Keratinocyte (primary cell): ENCODE results near the gene SASH1. TPM values are rescaled to one million over a fixed set of nuclear protein-coding genes. Genes with fewer than 3 reads are reported as not detected.

ENCODE experiments used
- DNase-seq: peaks from one replicate; pipeline ENCODE4 v3.0.0-alpha.2; 2011; ENCODE audit warnings: low read depth, missing footprints, low spot score
- FAIRE-seq: peaks from 2 replicates; lab custom pipeline; 2011; peaks lifted over from hg19 to GRCh38; lab: Jason Lieb, UNC
- H2AFZ ChIP-seq: 2 replicates; pipeline ENCODE4 v1.6.0; 2012; ENCODE audit warnings: low read length, control low read depth, inconsistent platforms; ENCODE audit not compliant: control insufficient read depth
- H3K27ac ChIP-seq: 2 replicates; pipeline ENCODE4 v1.5.1; 2011; ENCODE audit warnings: low read length; ENCODE audit not compliant: control insufficient read depth, insufficient read depth
- H3K27me3 ChIP-seq: 3 replicates; pipeline ENCODE4 v1.6.0; 2011; ENCODE audit warnings: low read length; ENCODE audit not compliant: control insufficient read depth, insufficient read depth; ENCODE audit errors: extremely low read depth
- H3K36me3 ChIP-seq, 2 experiments: 2 replicates in 1 of 2; 3 replicates in 1 of 2; pipeline ENCODE4 v1.5.1; 2011; ENCODE audit warnings: low read length in 2 of 2, mild to moderate bottlenecking in 1 of 2; ENCODE audit not compliant: control insufficient read depth in 2 of 2, insufficient read depth in 2 of 2; ENCODE audit errors: extremely low read depth in 1 of 2
- H3K4me1 ChIP-seq: 3 replicates; pipeline ENCODE4 v1.5.1; 2011; ENCODE audit warnings: low read length; ENCODE audit not compliant: control insufficient read depth, insufficient read depth; ENCODE audit errors: extremely low read depth
- H3K4me2 ChIP-seq: 3 replicates; pipeline ENCODE4 v1.6.0; 2011; ENCODE audit warnings: low read depth, low read length; ENCODE audit not compliant: control insufficient read depth, insufficient read depth; ENCODE audit errors: extremely low read depth
- H3K4me3 ChIP-seq, 3 experiments: fragments of 200-600 bp in 1 of 3; sonication (generic) in 1 of 3; 2 replicates in 2 of 3; 3 replicates in 1 of 3; pipeline ENCODE4 v1.5.1; 2011 to 2016; ENCODE audit warnings: low read length in 3 of 3, mild to moderate bottlenecking in 3 of 3, control low read depth in 2 of 3, inconsistent platforms in 1 of 3, low read depth in 1 of 3, mixed read lengths in 1 of 3, mixed run types in 1 of 3, moderate library complexity in 1 of 3; ENCODE audit not compliant: control insufficient read depth in 2 of 3, insufficient read depth in 2 of 3; ENCODE audit errors: extremely low read depth in 1 of 3
- H3K79me2 ChIP-seq: 2 replicates; pipeline ENCODE4 v1.6.0; 2012; ENCODE audit warnings: low read length; ENCODE audit not compliant: control insufficient read depth, insufficient read depth
- H3K9ac ChIP-seq: 3 replicates; pipeline ENCODE4 v1.6.0; 2011; ENCODE audit warnings: low read length; ENCODE audit not compliant: control insufficient read depth, insufficient read depth; ENCODE audit errors: extremely low read depth
- H3K9me1 ChIP-seq: 3 replicates; pipeline ENCODE4 v1.6.0; 2011; ENCODE audit warnings: low read length; ENCODE audit not compliant: control insufficient read depth, insufficient read depth; ENCODE audit errors: extremely low read depth
- H3K9me3 ChIP-seq: 2 replicates; pipeline ENCODE4 v1.5.1; 2012; ENCODE audit warnings: low read depth, low read length; ENCODE audit not compliant: control insufficient read depth
- H4K20me1 ChIP-seq: 3 replicates; pipeline ENCODE4 v1.6.0; 2011; ENCODE audit warnings: low read length; ENCODE audit not compliant: control insufficient read depth, insufficient read depth; ENCODE audit errors: extremely low read depth
- EZH2 ChIP-seq: IDR thresholded peaks from one replicate; pipeline ENCODE4 v1.6.1; 2012; ENCODE audit warnings: inconsistent platforms, mild to moderate bottlenecking, low read length, moderate library complexity
- dilution Hi-C: fragments of 300-500 bp; cut with MboI; formaldehyde crosslinking; loops from one replicate; pipeline ENCODE4 v1.7.0; 2020; ENCODE audit warnings: low sequenced_read_pairs; ENCODE audit not compliant: extremely low pct_ligation_motif_present
- polyA plus RNA-seq, 5 experiments: library from polyadenylated mRNA; depleted of rRNA in 3 of 5; stranded (reverse) in 3 of 5; stranded (forward) in 1 of 5; unstranded in 1 of 5; fragments of >200 nt; gene quantifications; 1 replicate in 1 of 5; 2 replicates in 3 of 5; 3 replicates in 1 of 5; pipeline versions ENCODE4 v1.2.1 to v1.2.3, GENCODE V29; 2011 to 2012; ENCODE audit warnings: missing spikeins in 2 of 5, low read depth in 1 of 5, low replicate concordance in 1 of 5
- TF ChIP-seq, protein P1 (sequence below), 3 experiments: IDR thresholded peaks in 1 of 3; conservative IDR thresholded peaks in 1 of 3; optimal IDR thresholded peaks in 1 of 3; 2 replicates in 2 of 3; 3 replicates in 1 of 3; pipeline versions ENCODE3 to v1.5.1; 2011; ENCODE audit warnings: low read length in 3 of 3, mild to moderate bottlenecking in 3 of 3, moderate library complexity in 2 of 3, control low read depth in 1 of 3, inconsistent platforms in 1 of 3; ENCODE audit not compliant: insufficient read depth in 2 of 3; ENCODE audit errors: extremely low read depth in 1 of 3

Gene SASH1
- polyA plus RNA-seq, 1 donor (not counting 4 experiments of a cell fraction or from before 2014, with no cell fraction given): 4.4 TPM

GRCh38 chr6:148329596-148330381 lies 12.8 kb upstream of the SASH1 start:
- H3K79me2 ChIP-seq: no peaks in the 10 kb centered on the region
- no peak for TF ChIP-seq EZH2
- TF ChIP-seq, protein P1, sequence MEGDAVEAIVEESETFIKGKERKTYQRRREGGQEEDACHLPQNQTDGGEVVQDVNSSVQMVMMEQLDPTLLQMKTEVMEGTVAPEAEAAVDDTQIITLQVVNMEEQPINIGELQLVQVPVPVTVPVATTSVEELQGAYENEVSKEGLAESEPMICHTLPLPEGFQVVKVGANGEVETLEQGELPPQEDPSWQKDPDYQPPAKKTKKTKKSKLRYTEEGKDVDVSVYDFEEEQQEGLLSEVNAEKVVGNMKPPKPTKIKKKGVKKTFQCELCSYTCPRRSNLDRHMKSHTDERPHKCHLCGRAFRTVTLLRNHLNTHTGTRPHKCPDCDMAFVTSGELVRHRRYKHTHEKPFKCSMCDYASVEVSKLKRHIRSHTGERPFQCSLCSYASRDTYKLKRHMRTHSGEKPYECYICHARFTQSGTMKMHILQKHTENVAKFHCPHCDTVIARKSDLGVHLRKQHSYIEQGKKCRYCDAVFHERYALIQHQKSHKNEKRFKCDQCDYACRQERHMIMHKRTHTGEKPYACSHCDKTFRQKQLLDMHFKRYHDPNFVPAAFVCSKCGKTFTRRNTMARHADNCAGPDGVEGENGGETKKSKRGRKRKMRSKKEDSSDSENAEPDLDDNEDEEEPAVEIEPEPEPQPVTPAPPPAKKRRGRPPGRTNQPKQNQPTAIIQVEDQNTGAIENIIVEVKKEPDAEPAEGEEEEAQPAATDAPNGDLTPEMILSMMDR (optimal IDR thresholded peaks at IDR 0.05 in 1 of 3, IDR thresholded peaks at IDR 0.05 in 1 of 3, conservative IDR thresholded peaks at IDR 0.05 in 1 of 3; ENCODE audit: extremely low read depth in 1 of 3, insufficient read depth in 2 of 3, low read length in 3 of 3): no peak
- no peak for FAIRE-seq
- no peak overlapping the region for H3K27ac ChIP-seq
- no peak overlapping the region for H3K4me2 ChIP-seq
- no peaks in the 10 kb centered on the region for H3K9me1 ChIP-seq
- DNase-seq: no peak
- no peak overlapping the region for H3K9ac ChIP-seq
- H4K20me1 ChIP-seq: no peaks in the 10 kb centered on the region
- H3K9me3 ChIP-seq: no peaks in the 10 kb centered on the region
- no peak overlapping the region for H2AFZ ChIP-seq
- H3K27me3 ChIP-seq: no peaks in the 10 kb centered on the region
- no peaks in the 10 kb centered on the region for H3K36me3 ChIP-seq
- dilution Hi-C loops: no loop called here
- H3K4me1 ChIP-seq: peaks cover 11% of the 10 kb centered on the region
- no peak overlapping the region for H3K4me3 ChIP-seq

GRCh38 chr6:148332088-148332487 lies 10.6 kb upstream of the SASH1 start:
- no peaks in the 10 kb centered on the region for H3K36me3 ChIP-seq
- H3K4me1 ChIP-seq: peaks cover 20% of the 10 kb centered on the region
- DNase-seq (no peak), FAIRE-seq (no peak)
- no peak overlapping the region for H2AFZ ChIP-seq
- H3K9me3 ChIP-seq: no peaks in the 10 kb centered on the region
- H3K9ac ChIP-seq: no peak overlapping the region
- H3K79me2 ChIP-seq: no peaks in the 10 kb centered on the region
- no peak for TF ChIP-seq EZH2
- TF ChIP-seq, protein P1 (optimal IDR thresholded peaks at IDR 0.05 in 1 of 3, IDR thresholded peaks at IDR 0.05 in 1 of 3, conservative IDR thresholded peaks at IDR 0.05 in 1 of 3; ENCODE audit: extremely low read depth in 1 of 3, insufficient read depth in 2 of 3, low read length in 3 of 3): no peak
- dilution Hi-C loops: no loop called here
- no peaks in the 10 kb centered on the region for H3K27me3 ChIP-seq
- H3K4me2 ChIP-seq: no peak overlapping the region
- no peak overlapping the region for H3K4me3 ChIP-seq
- no peak overlapping the region for H3K27ac ChIP-seq
- H3K9me1 ChIP-seq: no peaks in the 10 kb centered on the region
- no peaks in the 10 kb centered on the region for H4K20me1 ChIP-seq
